K562 (cell line): ENCODE measurements around the gene MRGPRD. TPM values are rescaled to one million over a fixed set of nuclear protein-coding genes. Genes with fewer than 3 reads are reported as not detected.

Experiments
- CTCF ChIP-seq, 3 experiments: IDR thresholded peaks in 2 of 3; conservative IDR thresholded peaks in 1 of 3; 2 replicates each; pipeline ENCODE4 v1.5.1; 2011 to 2012; ENCODE audit warnings: low read length in 3 of 3, mild to moderate bottlenecking in 3 of 3, control low read depth in 2 of 3, improper control_type of control experiment in 1 of 3, inconsistent platforms in 1 of 3, low read depth in 1 of 3, mixed read lengths in 1 of 3, moderate library complexity in 1 of 3; ENCODE audit not compliant: insufficient read depth in 2 of 3
- SIRT6 ChIP-seq: IDR thresholded peaks from one replicate; pipeline ENCODE4 v1.6.1; 2012; ENCODE audit warnings: low read depth, mild to moderate bottlenecking, control low read depth, inconsistent platforms, low read length, moderate library complexity
- ZNF263 ChIP-seq: sonication (generic); formaldehyde crosslinking; IDR thresholded peaks from 2 replicates; pipeline ENCODE4 v1.8.0; 2022; ENCODE audit warnings: mild to moderate bottlenecking, missing genetic modification reagents, borderline replicate concordance
- ZNF41 ChIP-seq: fragments of 250-450 bp; sonication (Bioruptor Pico); conservative IDR thresholded peaks from 2 replicates; pipeline ENCODE4 v1.4.0; 2020; ENCODE audit warnings: mild to moderate bottlenecking
- polyA plus RNA-seq, 8 experiments: library from polyadenylated mRNA; depleted of rRNA in 4 of 8; stranded (reverse) in 5 of 8; unstranded in 3 of 8; fragments of >200 nt; fragmentation: Nextera tagmentation in 2 of 8; fragmentation: Illumina TruSeq in 1 of 8; extraction: Ambion mirVana in 2 of 8; extraction: Trizol in 1 of 8; gene quantifications; 2 replicates each; pipeline versions ENCODE4 v1.2.1 to v1.2.3, GENCODE V29; 2011 to 2014; ENCODE audit warnings: inconsistent platforms in 1 of 8, missing spikeins in 1 of 8
- total RNA-seq, 7 experiments: library from RNA; depleted of rRNA in 6 of 7; stranded (reverse); fragments of >200 nt in 6 of 7; fragmentation: Illumina TruSeq in 2 of 7; extraction: Trizol in 2 of 7; gene quantifications; 2 replicates each; pipeline versions ENCODE4 v1.2.1 to v1.2.3, GENCODE V29; 2011 to 2021; ENCODE audit warnings: low replicate concordance in 1 of 7
- TF ChIP-seq, protein P1 (sequence below): fragments of 200-800 bp; sonication (Bioruptor generic); IDR thresholded peaks from 2 replicates; pipeline ENCODE4 v1.6.1; 2017; ENCODE audit warnings: missing genetic modification characterization, missing compliant biosample characterization
- TF ChIP-seq, protein P2 (sequence below), 3 experiments: fragments of 200-800 bp in 1 of 3; fragments of 250-450 bp in 1 of 3; fragments of 450-650 bp in 1 of 3; sonication (Bioruptor Pico) in 1 of 3; sonication (Bioruptor generic) in 1 of 3; formaldehyde crosslinking in 1 of 3; IDR thresholded peaks; 2 replicates each; pipeline versions ENCODE4 v1.6.1 to v1.8.0; 2016 to 2022; ENCODE audit warnings: mild to moderate bottlenecking in 2 of 3, missing genetic modification characterization in 2 of 3, missing compliant biosample characterization in 1 of 3, moderate library complexity in 1 of 3

The MRGPRD gene
- total and polyA plus RNA-seq, 9 of the 15 experiments (the other 6 are each of a cell fraction or from before 2014, with no cell fraction given) = not detected

DNA sequence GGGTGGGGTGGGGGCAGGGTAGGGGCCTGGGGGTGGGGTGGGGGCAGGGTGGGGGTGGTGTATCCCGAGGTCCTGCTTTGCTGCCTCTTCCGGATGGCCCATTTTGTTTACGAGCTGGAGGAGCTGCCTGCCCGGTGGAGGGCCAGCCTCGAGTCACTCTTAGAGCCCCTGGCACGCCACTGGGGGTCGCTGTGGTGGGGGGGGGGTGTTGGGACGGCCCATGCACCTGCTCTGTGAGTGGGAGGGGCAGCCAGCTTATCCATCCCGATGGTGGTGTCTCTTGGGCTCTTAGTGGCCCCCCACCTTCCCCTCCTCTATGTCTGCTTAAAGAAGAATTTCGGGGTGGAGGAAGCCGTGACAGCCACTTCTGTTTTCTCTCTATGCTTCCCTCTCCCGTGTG is 24.6 kb downstream of the MRGPRD start (continued):
- peak; percentile 40 to 62 (median 51); a peak in 4 of 6 replicates for TF ChIP-seq CTCF (IDR thresholded peaks at IDR 0.05 in 2 of 3, conservative IDR thresholded peaks at IDR 0.05 in 1 of 3; ENCODE audit: insufficient read depth in 2 of 3, low read depth in 1 of 3, low read length in 3 of 3)
- no peak for TF ChIP-seq ZNF263 (CRISPR knock-in tag)
- TF ChIP-seq, protein P1, sequence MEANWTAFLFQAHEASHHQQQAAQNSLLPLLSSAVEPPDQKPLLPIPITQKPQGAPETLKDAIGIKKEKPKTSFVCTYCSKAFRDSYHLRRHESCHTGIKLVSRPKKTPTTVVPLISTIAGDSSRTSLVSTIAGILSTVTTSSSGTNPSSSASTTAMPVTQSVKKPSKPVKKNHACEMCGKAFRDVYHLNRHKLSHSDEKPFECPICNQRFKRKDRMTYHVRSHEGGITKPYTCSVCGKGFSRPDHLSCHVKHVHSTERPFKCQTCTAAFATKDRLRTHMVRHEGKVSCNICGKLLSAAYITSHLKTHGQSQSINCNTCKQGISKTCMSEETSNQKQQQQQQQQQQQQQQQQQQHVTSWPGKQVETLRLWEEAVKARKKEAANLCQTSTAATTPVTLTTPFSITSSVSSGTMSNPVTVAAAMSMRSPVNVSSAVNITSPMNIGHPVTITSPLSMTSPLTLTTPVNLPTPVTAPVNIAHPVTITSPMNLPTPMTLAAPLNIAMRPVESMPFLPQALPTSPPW (CRISPR knock-in tag) = peak; percentile 29; the same call in 1 of the 2 replicates
- no peak for TF ChIP-seq ZNF41
- no peak for TF ChIP-seq SIRT6
- TF ChIP-seq, protein P2, sequence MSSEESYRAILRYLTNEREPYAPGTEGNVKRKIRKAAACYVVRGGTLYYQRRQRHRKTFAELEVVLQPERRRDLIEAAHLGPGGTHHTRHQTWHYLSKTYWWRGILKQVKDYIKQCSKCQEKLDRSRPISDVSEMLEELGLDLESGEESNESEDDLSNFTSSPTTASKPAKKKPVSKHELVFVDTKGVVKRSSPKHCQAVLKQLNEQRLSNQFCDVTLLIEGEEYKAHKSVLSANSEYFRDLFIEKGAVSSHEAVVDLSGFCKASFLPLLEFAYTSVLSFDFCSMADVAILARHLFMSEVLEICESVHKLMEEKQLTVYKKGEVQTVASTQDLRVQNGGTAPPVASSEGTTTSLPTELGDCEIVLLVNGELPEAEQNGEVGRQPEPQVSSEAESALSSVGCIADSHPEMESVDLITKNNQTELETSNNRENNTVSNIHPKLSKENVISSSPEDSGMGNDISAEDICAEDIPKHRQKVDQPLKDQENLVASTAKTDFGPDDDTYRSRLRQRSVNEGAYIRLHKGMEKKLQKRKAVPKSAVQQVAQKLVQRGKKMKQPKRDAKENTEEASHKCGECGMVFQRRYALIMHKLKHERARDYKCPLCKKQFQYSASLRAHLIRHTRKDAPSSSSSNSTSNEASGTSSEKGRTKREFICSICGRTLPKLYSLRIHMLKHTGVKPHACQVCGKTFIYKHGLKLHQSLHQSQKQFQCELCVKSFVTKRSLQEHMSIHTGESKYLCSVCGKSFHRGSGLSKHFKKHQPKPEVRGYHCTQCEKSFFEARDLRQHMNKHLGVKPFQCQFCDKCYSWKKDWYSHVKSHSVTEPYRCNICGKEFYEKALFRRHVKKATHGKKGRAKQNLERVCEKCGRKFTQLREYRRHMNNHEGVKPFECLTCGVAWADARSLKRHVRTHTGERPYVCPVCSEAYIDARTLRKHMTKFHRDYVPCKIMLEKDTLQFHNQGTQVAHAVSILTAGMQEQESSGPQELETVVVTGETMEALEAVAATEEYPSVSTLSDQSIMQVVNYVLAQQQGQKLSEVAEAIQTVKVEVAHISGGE (CRISPR knock-in tag; IDR thresholded peaks at IDR 0.05) = no peak
